GM23248 (cell line): Measurements from ENCODE around the gene PPP1R16B. TPM values are rescaled to one million over a fixed set of nuclear protein-coding genes. Genes with fewer than 3 reads are reported as not detected.
A peak's percentile ranks its signal among the peaks of the same experiment; 100 is the strongest.

Experiments used
- DNase-seq: peaks from one replicate; pipeline ENCODE4 v3.0.0-alpha.2; 2015
- H2AFZ ChIP-seq: fragments of 200-600 bp; sonication (generic); 2 replicates; pipeline ENCODE4 v1.6.1; 2016; ENCODE audit warnings: antibody characterized with exemption
- H3F3A ChIP-seq: fragments of 200-600 bp; sonication (generic); 2 replicates; pipeline ENCODE4 v1.6.1; 2016; ENCODE audit warnings: mild to moderate bottlenecking, antibody characterized with exemption, mixed run types; ENCODE audit not compliant: insufficient read depth
- H3K27ac ChIP-seq: fragments of 200-600 bp; sonication (generic); 2 replicates; pipeline ENCODE4 v1.5.1; 2016; ENCODE audit warnings: mild to moderate bottlenecking
- H3K27me3 ChIP-seq: fragments of 200-600 bp; sonication (generic); replicated peaks from 2 replicates; pipeline ENCODE4 v1.6.1; 2016; ENCODE audit warnings: mild to moderate bottlenecking; ENCODE audit not compliant: insufficient read depth
- H3K36me3 ChIP-seq: fragments of 200-600 bp; sonication (generic); 2 replicates; pipeline ENCODE4 v1.6.1; 2016; ENCODE audit warnings: low read depth, mild to moderate bottlenecking
- H3K4me1 ChIP-seq: fragments of 200-600 bp; sonication (generic); 2 replicates; pipeline ENCODE4 v1.6.1; 2016; ENCODE audit warnings: mild to moderate bottlenecking; ENCODE audit not compliant: insufficient read depth
- H3K4me2 ChIP-seq: fragments of 200-600 bp; sonication (generic); one replicate; pipeline ENCODE4 v1.6.1; 2016; ENCODE audit warnings: mild to moderate bottlenecking; ENCODE audit not compliant: unreplicated experiment
- H3K4me3 ChIP-seq: fragments of 200-600 bp; sonication (generic); 2 replicates; pipeline ENCODE4 v1.5.1; 2016; ENCODE audit warnings: mild to moderate bottlenecking
- H3K79me2 ChIP-seq: fragments of 200-600 bp; sonication (generic); 2 replicates; pipeline ENCODE4 v1.6.1; 2016; ENCODE audit warnings: mild to moderate bottlenecking; ENCODE audit not compliant: insufficient read depth
- H3K9ac ChIP-seq: fragments of 200-600 bp; sonication (generic); 2 replicates; pipeline ENCODE4 v1.6.1; 2016; ENCODE audit warnings: mild to moderate bottlenecking
- H3K9me2 ChIP-seq: fragments of 200-600 bp; sonication (generic); 2 replicates; pipeline ENCODE4 v1.6.1; 2016; ENCODE audit warnings: mixed run types, mild to moderate bottlenecking, moderate library complexity; ENCODE audit not compliant: insufficient read depth
- H3K9me3 ChIP-seq: fragments of 200-600 bp; sonication (generic); one replicate; pipeline ENCODE4 v1.6.1; 2017; ENCODE audit warnings: low read depth
- H4K20me1 ChIP-seq: fragments of 200-600 bp; sonication (generic); 2 replicates; pipeline ENCODE4 v1.6.0; 2016; ENCODE audit not compliant: insufficient read depth
- EZH2 ChIP-seq: fragments of 200-600 bp; sonication (generic); IDR thresholded peaks from 2 replicates; pipeline ENCODE4 v1.6.1; 2018; ENCODE audit warnings: antibody characterized with exemption, mild to moderate bottlenecking; ENCODE audit not compliant: insufficient read depth, poor library complexity, severe bottlenecking
- EZH2phosphoT487 ChIP-seq: fragments of 200-600 bp; sonication (generic); IDR thresholded peaks from 2 replicates; pipeline ENCODE4 v1.6.1; 2018; ENCODE audit warnings: antibody characterized with exemption, moderate library complexity, mild to moderate bottlenecking, low read depth; ENCODE audit not compliant: insufficient read depth
- WGBS, 2 experiments: methylation state at CpG; one replicate each; pipeline ENCODE4 v1.1.6; 2015 to 2017; ENCODE audit warnings: low lambda C conversion rate in 2 of 2, low coverage in 1 of 2; ENCODE audit errors: missing lambda C conversion rate in 2 of 2; 5-methylcytosine and 5-hydroxymethylcytosine counted together
- in situ Hi-C: fragments of 300-500 bp; cut with MboI; formaldehyde crosslinking; loops from 2 replicates; pipeline ENCODE4 v1.15.0; 2020
- polyA plus RNA-seq: library from polyadenylated mRNA; unstranded; fragments of >200 nt; fragmentation: Nextera tagmentation; extraction: Ambion mirVana; gene quantifications from 2 replicates; pipeline ENCODE4 v1.2.1, GENCODE V29; 2016
- total RNA-seq: library from RNA; depleted of rRNA; stranded (reverse); fragments of >200 nt; shearing (Covaris generic); gene quantifications from 2 replicates; pipeline ENCODE4 v1.2.3, GENCODE V29; 2014

Gene PPP1R16B
- total and polyA plus RNA-seq, 2 experiments from 2014 or later: not detected

DNA sequence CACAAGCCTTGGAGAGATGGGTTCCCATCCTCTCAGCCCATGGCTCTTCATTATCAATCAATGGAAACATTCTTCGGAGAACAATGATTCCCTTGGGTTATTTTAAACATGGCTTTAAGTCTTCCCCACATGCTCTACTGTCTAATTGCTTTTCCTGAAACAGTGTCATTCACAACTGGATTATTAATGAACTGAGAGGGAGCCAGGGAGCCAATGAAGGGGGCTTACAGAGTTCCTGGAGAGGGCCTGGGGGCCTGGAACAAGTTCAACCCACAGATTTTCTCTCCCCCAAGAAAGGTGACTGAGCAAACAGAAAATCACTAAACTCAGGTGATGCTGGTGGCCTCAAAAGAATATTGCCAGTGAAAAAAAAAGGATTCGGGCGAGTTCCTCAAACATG is 1.3 kb upstream of the PPP1R16B start:
- Histone ChIP-seq H3K36me3 (no peaks in the 10 kb centered on the region), H3K79me2 (no peaks in the 10 kb centered on the region), H3K27me3 (peaks cover 39% of the 10 kb centered on the region; the same call in 1 of the 2 replicates), H2AFZ (no peak overlapping the region), H4K20me1 (no peaks in the 10 kb centered on the region), H3F3A (no peaks in the 10 kb centered on the region), H3K27ac (no peak overlapping the region), H3K4me2 (no peak overlapping the region), H3K4me3 (no peak overlapping the region), H3K9ac (no peak overlapping the region), H3K9me2 (no peaks in the 10 kb centered on the region), H3K4me1 (no peaks in the 10 kb centered on the region), H3K9me3 (no peaks in the 10 kb centered on the region)
- WGBS, 2 experiments: 90 to 98% methylated on average over 3 of the region's 3 CpGs
- DNase-seq: no peak
- TF ChIP-seq EZH2 (no peak), EZH2phosphoT487 (no peak)
- in situ Hi-C loops: no loop called here

DNA sequence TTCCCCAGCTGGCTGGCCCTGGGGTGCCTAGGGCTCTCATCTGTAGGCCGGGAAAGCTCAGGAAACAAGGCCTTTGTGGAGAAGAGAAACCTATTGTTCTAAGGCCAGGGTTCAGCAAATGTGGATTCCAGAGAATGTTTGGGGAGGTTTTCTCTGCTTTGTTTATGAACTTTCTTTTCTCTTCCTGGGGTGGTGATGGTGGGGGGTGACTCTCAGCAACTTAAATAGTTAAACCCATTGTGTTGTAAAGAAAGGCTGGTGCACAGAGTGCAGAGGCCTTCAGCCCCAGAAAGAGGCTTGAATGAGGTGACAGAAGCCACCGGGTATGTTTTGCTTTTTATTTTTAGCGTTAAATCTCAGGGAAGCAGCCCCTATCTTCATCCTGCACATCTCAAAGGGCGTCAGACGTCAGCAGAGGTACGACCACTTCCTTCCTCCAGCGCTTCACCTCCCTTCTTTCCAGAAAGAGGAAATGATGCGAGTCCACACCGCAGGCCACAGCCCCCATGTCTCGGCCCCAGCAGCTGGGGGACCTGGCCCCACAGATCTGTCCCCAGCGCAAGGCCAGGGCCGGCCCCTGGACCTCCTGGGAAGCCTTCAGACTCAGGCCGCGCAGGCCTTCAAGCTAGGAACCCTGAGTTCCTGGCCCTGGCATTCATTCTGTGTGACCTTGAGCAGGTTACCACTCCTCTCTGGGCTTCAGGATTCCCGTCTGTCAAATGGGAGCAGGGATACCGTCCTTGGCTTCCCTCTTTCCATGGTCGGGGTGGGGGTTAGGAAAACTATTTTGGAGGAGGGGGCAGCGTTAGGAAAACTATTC is 605 bp upstream of the PPP1R16B start:
- Histone ChIP-seq H3K27ac (no peak overlapping the region), H3K36me3 (no peaks in the 10 kb centered on the region), H3K4me2 (peak overlapping the region; percentile 63), H3K79me2 (no peaks in the 10 kb centered on the region), H3K4me1 (no peaks in the 10 kb centered on the region), H3K4me3 (peak overlapping the region; percentile 66), H3K9me3 (no peaks in the 10 kb centered on the region), H3K27me3 (peaks cover 41% of the 10 kb centered on the region; the same call in 1 of the 2 replicates), H3K9me2 (no peaks in the 10 kb centered on the region), H3K9ac (no peak overlapping the region), H4K20me1 (no peaks in the 10 kb centered on the region), H2AFZ (peak overlapping the region; percentile 75), H3F3A (no peaks in the 10 kb centered on the region)
- WGBS, 2 experiments: 69 to 71% methylated on average over 17 to 18 of the region's 18 CpGs
- in situ Hi-C loops: no loop called here
- TF ChIP-seq EZH2phosphoT487 (no peak), EZH2 (no peak)
- no peak for DNase-seq

DNA sequence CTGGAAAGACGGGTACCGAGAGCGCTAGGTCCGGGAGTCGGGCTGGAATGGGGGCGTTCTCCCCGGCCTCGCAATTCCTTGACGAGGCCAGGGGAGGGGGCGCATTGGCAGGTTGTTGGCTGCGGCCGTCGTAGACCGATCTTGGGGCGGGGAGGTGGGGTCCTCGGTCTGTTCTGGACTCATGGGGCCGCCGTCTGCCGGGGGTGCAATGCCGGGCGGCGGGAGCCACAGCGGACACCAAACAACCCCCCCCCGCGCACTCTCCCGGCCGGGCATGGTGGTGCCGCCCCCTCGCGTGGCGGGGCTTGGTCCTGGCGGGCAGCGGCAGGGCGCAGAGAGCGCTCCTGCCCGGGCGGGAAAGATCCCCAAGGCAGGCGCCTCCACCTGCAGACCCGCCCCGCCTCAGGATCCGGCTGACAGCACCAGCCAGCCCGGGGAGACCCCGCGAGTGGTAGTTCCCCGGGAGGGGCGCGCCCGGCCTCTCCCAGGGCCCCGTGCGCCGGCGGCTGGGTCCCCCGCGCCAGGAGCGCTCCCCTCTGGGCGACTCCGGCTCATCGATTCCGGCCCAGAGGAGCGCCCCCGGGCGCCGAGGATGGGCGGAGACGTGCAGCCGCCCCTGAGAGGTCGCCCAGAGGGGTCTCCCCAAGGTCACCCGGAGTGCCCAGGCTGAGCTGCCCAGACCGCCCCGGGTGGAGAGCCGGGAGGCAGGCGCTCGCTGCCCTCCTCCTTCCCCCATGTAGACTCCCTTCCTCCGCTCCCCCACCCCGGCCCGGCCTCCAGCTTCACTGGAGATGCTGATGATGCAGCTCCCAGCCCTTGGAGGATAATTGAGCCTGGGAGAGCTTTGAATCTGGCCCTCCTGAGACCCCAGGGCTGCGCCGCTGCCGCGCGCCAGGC is 709 bp downstream of the PPP1R16B start:
- peak overlapping the region; percentile 66 for H3K4me3 ChIP-seq
- peaks cover 41% of the 10 kb centered on the region; the same call in 1 of the 2 replicates for H3K27me3 ChIP-seq
- H3K27ac ChIP-seq: no peak overlapping the region
- no peaks in the 10 kb centered on the region for H3K9me2 ChIP-seq
- in situ Hi-C loops: no loop called here
- no peaks in the 10 kb centered on the region for H3K9me3 ChIP-seq
- no peaks in the 10 kb centered on the region for H3K79me2 ChIP-seq
- H3K36me3 ChIP-seq: no peaks in the 10 kb centered on the region
- no peaks in the 10 kb centered on the region for H4K20me1 ChIP-seq
- peak overlapping the region; percentile 63 for H3K4me2 ChIP-seq
- no peak overlapping the region for H3K9ac ChIP-seq
- TF ChIP-seq EZH2 (peak; percentile 88), EZH2phosphoT487 (no peak)
- H2AFZ ChIP-seq: peak overlapping the region; percentile 75
- 1 to 3% methylated on average over 41 to 44 of the region's 81 CpGs for WGBS, 2 experiments
- H3F3A ChIP-seq: no peaks in the 10 kb centered on the region
- peak; percentile 21 for DNase-seq
- H3K4me1 ChIP-seq: no peaks in the 10 kb centered on the region

DNA sequence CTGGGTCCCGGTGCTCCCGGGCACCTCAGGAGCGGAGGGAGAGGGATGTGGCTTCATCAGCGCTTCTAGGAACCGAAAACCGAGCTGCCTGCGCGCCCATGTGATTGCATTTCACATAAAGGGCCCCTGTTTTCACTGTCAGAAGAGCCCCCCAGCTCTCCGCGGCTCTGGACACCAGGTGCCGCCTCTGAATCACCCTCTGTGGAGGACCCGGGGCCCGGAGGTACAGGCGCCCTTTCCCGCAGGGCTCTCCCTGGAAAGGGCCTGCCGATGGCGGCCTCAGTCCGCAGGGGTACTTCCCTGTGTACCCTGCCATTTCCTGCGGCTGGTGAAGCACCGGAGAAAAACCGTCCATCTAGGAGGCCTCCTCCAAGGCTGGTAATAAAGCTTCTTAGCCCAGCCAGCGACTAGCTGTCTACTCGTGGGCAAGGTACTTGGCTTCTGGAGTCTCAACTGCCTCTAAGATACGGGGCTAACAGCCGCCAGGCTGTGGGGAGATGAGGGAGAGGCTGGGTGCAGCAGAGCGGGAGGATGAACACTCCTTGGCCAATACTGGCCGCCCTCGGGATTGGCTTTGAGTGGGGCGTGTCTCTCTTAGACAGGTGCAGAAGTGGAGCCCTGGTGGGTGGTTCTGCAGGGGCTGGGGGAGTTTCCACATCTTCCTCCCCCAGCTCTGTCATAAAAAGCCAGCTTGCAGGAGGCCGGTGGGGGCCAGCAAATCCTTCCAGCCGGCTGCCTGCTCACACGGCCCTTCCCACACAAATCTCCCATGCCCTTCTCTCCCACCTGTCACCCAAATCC is 1.6 kb downstream of the PPP1R16B start:
- Histone ChIP-seq H2AFZ (no peak overlapping the region), H3K9me3 (no peaks in the 10 kb centered on the region), H3K36me3 (no peaks in the 10 kb centered on the region), H3K4me3 (no peak overlapping the region), H3K4me1 (no peaks in the 10 kb centered on the region), H3K4me2 (no peak overlapping the region), H3K79me2 (no peaks in the 10 kb centered on the region), H3F3A (no peaks in the 10 kb centered on the region), H3K9me2 (no peaks in the 10 kb centered on the region), H3K27me3 (peaks cover 41% of the 10 kb centered on the region; the same call in 1 of the 2 replicates), H3K9ac (no peak overlapping the region), H4K20me1 (no peaks in the 10 kb centered on the region), H3K27ac (no peak overlapping the region)
- no peak for DNase-seq
- WGBS, 2 experiments: 40 to 41% methylated on average over 28 to 30 of the region's 32 CpGs
- in situ Hi-C loops: no loop called here
- TF ChIP-seq EZH2 (no peak), EZH2phosphoT487 (no peak)
